ENCODE results near the gene NOTUM. TPM values are rescaled to one million over a fixed set of nuclear protein-coding genes. Genes with fewer than 3 reads are reported as not detected.
A peak's percentile ranks its signal among the peaks of the same experiment; 100 is the strongest.

The NOTUM gene
- total RNA-seq, 1 experiment from 2014 or later, result not detected

- Histone ChIP-seq H3K4me3 (no peak overlapping the region), H3K9me2 (ENCODE audit: insufficient read depth) (no peaks in the 10 kb centered on the region), H3K27ac (no peak overlapping the region), H3K27me3 (ENCODE audit: insufficient read depth, low read depth) (no peaks in the 10 kb centered on the region), H3K4me2 (no peak overlapping the region), H3K79me2 (ENCODE audit: low read depth) (peaks cover 17% of the 10 kb centered on the region), H3K4me1 (replicated peaks; ENCODE audit: insufficient read depth) (peaks cover 12% of the 10 kb centered on the region), H2AFZ (no peak overlapping the region), H3K9me3 (ENCODE audit: insufficient read depth, low read depth) (no peaks in the 10 kb centered on the region), H3F3A (ENCODE audit: insufficient read depth, low read depth) (peaks cover 4% of the 10 kb centered on the region; the same call in 1 of the 2 replicates), H3K36me3 (ENCODE audit: low read depth) (no peaks in the 10 kb centered on the region), H4K20me1 (ENCODE audit: insufficient read depth) (0 out of 2 replicates have a peak, but pooled peaks cover 5% of the 10 kb centered on the region)
- POLR2A ChIA-PET (ENCODE audit: unreplicated experiment), result no interaction called here
- intact Hi-C loops (cut with micrococcal nuclease; ENCODE audit: unreplicated experiment), result no loop called here
- CTCF ChIA-PET, result interaction anchor here (0.6 kb wide), 1 partner anchor 15 kb away, joined by 3 read pairs; no protein-coding TSS in a partner anchor
- no peak for DNase-seq
- no TSS peak for BruUV-seq (replicated peaks)
- TF ChIP-seq, protein P1, sequence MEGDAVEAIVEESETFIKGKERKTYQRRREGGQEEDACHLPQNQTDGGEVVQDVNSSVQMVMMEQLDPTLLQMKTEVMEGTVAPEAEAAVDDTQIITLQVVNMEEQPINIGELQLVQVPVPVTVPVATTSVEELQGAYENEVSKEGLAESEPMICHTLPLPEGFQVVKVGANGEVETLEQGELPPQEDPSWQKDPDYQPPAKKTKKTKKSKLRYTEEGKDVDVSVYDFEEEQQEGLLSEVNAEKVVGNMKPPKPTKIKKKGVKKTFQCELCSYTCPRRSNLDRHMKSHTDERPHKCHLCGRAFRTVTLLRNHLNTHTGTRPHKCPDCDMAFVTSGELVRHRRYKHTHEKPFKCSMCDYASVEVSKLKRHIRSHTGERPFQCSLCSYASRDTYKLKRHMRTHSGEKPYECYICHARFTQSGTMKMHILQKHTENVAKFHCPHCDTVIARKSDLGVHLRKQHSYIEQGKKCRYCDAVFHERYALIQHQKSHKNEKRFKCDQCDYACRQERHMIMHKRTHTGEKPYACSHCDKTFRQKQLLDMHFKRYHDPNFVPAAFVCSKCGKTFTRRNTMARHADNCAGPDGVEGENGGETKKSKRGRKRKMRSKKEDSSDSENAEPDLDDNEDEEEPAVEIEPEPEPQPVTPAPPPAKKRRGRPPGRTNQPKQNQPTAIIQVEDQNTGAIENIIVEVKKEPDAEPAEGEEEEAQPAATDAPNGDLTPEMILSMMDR (conservative IDR thresholded peaks at IDR 0.05), result no peak
- no peak for TF ChIP-seq EZH2 (IDR thresholded peaks at IDR 0.05; ENCODE audit: low read depth)
These were observed 30.6 kb downstream of the NOTUM start for GRCh38 chr17:81930142-81931125.

DNA sequence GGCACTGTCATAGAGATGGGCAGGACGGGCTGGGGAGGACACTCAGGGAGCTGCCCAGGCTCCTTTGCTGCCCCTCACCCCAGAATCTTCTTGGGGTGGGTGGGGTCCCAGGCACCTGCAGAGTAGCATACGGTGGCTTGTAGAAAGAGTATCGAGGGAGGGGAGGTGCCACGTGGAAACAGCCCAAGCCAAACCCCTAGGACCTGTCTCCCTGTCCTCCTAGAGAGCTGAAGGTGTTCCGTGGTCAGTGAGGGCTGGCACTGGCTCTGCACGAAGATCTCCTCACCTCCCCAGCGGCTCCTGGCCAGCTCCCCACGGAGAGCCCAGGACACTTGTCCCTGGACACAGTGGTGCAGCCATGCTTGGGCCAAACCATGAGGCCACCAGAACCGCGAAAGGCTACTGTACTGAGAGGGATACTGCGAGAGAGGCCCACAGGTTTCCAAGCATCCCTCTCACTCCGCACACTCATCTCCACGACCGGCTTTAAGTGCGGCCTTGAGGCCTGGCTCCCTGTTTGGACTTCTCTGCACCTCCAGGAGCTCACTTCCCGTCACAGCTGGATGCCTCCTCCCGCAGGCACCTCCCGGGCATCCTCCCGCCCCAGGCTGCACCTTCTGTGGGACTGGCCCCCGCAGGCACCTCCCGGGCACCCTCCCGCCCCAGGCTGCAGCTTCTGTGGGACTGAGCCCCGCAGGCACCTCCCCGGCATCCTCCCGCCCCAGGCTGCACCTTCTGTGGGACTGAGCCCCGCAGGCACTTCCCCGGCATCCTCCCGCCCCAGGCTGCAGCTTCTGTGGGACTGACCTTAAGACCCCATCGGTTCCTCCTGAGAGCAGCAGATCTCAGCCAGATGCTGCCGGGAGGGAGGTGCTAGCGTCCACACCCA, 31.5 kb downstream of the NOTUM start:
- ChIA-PET CTCF (interaction anchor here (1.1 kb wide), 1 partner anchor 59 kb away, joined by 3 read pairs; no protein-coding TSS in a partner anchor), POLR2A (ENCODE audit: unreplicated experiment) (no interaction called here)
- DNase-seq, result no peak
- Histone ChIP-seq H3K27ac (no peak overlapping the region), H2AFZ (no peak overlapping the region), H3K9me2 (ENCODE audit: insufficient read depth) (no peaks in the 10 kb centered on the region), H3K4me1 (replicated peaks; ENCODE audit: insufficient read depth) (peaks cover 22% of the 10 kb centered on the region), H3K79me2 (ENCODE audit: low read depth) (peaks cover 26% of the 10 kb centered on the region), H3K4me3 (no peak overlapping the region; the same call in 1 of the 2 replicates), H4K20me1 (ENCODE audit: insufficient read depth) (peaks cover 10% of the 10 kb centered on the region; the same call in 1 of the 2 replicates), H3K36me3 (ENCODE audit: low read depth) (no peaks in the 10 kb centered on the region), H3F3A (ENCODE audit: insufficient read depth, low read depth) (peaks cover 5% of the 10 kb centered on the region; the same call in 1 of the 2 replicates), H3K9me3 (ENCODE audit: insufficient read depth, low read depth) (no peaks in the 10 kb centered on the region), H3K27me3 (ENCODE audit: insufficient read depth, low read depth) (no peaks in the 10 kb centered on the region), H3K4me2 (peak overlapping the region; percentile 78)
- TF ChIP-seq, protein P1 (conservative IDR thresholded peaks at IDR 0.05), result no peak
- TF ChIP-seq EZH2 (IDR thresholded peaks at IDR 0.05; ENCODE audit: low read depth), result no peak
- no TSS peak for BruUV-seq (replicated peaks)
- intact Hi-C loops (cut with micrococcal nuclease; ENCODE audit: unreplicated experiment), result loop anchor here (5.0 kb wide), 1 partner anchor 62 kb away; no protein-coding TSS in a partner anchor

Measured in PC-9 (cell line).